GM12874 (cell line): Measurements from ENCODE around the gene OSBPL7.

Source experiments
- TF ChIP-seq, protein P1 (sequence below): IDR thresholded peaks from 2 replicates; pipeline ENCODE4 v1.5.1; 2011; ENCODE audit warnings: low read depth, mild to moderate bottlenecking, control low read depth, low read length, moderate library complexity; ENCODE audit not compliant: insufficient read depth

The OSBPL7 gene

DNA sequence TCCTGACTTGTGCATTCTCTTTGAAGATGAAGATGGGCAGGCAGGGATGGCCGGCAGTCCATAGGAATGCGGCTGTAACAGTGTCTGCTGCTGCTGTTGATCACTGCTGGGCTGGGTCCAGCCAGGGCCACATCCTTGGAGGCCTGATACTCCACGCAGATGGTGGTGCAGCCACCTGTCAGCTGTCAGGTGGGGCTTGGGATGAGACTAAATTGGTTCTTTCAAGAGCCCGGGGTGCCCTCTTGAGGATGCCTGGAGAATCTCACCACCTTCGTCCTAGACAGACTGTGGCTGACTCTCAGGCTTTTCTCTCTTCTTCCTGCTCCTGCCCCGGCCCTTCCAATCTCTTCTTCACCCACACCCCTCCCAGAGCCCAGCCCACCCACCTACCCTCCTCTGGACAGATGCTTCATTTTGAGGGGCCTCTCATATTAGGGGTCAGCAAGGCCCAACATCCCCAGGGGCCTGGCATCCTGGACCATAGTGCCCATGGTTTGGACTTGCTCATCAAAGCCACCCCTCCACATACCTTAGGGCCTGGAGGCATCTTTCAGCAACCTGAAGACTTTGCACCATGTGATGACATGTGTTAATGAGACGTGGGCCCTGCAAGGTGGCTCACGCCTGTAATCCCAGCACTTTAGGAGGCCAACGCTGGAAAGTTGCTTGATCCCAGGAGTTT, 19.1 kb downstream of the OSBPL7 start:
- TF ChIP-seq, protein P1, sequence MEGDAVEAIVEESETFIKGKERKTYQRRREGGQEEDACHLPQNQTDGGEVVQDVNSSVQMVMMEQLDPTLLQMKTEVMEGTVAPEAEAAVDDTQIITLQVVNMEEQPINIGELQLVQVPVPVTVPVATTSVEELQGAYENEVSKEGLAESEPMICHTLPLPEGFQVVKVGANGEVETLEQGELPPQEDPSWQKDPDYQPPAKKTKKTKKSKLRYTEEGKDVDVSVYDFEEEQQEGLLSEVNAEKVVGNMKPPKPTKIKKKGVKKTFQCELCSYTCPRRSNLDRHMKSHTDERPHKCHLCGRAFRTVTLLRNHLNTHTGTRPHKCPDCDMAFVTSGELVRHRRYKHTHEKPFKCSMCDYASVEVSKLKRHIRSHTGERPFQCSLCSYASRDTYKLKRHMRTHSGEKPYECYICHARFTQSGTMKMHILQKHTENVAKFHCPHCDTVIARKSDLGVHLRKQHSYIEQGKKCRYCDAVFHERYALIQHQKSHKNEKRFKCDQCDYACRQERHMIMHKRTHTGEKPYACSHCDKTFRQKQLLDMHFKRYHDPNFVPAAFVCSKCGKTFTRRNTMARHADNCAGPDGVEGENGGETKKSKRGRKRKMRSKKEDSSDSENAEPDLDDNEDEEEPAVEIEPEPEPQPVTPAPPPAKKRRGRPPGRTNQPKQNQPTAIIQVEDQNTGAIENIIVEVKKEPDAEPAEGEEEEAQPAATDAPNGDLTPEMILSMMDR, result peak; percentile 78

DNA sequence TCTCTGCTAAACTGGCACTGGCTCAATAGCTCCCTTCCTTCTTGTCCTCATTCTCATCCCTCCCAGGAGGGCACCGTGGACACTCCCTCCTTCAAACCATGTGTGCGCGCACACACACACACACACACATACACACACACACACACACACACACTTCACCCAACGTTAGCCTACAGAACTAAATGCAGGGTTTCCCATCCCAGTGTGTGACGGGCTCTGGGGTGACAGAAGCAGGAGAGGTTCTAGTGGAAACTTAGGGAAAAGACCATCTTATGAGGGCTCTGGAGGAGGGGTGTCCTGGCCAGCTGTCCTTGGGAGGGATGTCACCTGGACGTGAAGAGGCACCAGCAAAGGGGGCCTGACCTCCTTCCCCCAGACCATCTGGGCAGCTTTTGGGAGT, 19.7 kb downstream of the OSBPL7 start:
- TF ChIP-seq, protein P1, result no peak

DNA sequence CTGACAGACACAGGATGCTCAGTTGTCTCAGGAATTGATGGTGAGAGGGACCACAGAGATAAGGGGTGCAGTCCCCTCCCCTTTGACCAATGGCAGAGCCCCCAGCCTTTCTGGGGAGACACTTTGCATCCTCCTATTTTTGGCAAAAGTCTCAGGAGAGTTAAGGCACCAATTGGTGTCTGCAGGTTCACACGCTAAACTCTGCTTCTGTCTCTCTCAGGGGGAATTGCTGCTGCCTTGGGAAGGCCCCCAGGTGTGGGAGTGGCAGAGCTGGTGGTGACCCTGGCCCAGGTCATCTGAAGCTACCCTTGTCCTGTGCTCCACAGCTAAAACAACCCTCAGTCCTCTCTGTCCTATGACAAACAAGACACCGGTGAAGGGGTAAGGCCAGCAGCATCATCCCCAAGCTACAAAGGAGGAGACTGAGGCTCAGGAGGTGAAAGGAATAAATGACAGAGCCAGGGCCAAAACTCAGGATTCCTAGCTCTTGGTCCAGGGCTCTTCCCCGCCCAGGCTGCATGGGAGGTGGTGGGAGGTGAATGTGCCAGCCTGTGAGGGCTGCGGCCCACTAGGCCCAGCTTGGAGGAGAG, 20.3 kb downstream of the OSBPL7 start:
- TF ChIP-seq, protein P1, result no peak

DNA sequence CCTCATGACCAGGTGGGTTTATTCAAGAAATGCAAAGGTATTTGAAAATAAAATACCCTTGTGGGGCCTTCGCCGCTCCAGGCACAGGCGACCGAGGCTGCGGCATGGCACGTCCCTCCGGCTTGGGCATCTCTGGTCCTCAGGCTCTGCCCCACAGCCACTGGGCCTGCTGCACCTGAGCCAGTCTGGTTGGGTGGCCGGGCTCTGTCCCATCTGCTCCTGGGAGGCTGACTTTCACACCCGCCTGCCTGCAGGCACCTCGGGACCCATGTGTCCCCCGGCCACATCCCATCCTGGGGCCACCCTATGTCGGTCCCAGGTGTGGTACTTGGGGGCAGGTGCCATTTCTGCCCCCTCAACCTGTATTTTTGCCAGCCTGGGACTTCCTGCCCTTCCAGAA, 20.9 kb downstream of the OSBPL7 start:
- TF ChIP-seq, protein P1, result no peak

DNA sequence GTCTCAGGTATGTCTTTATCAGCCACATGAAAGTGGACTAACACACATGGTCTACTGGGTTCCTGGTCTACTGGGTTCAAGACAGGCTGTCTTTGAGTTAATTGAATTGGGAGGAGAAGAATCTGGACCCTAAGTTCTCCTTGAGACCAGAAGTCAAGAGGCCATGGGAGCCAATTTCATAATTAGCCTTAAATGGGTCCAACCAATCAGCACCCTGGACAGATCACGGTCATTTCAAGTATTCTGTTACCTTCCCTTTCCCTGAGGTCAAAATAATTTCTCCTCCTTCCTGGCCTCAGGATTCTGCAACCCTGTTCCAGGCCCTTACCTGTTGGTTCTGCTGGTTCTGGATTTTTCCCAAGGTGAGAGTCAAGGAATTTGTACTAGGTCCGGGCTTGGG, 23.8 kb downstream of the OSBPL7 start:
- TF ChIP-seq, protein P1, result no peak

DNA sequence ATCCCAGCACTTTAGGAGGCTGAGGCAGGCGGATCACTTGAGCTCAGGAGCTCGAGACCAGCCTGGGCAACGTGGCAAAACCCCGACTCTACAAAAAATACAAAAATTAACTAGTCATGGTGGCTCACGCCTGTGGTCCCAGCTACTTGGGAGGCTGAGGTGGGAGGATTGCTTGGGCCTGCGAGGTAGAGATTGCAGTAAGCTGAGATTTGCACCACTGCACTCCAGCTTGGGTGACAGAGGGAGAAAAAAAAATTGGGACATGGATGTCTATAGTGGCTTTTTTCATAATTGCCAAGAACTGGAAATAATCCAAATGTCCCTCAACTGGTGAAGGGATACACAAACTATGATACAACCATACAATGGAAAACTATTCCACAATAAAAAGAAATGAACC, 28.6 kb downstream of the OSBPL7 start:
- TF ChIP-seq, protein P1, result no peak

DNA sequence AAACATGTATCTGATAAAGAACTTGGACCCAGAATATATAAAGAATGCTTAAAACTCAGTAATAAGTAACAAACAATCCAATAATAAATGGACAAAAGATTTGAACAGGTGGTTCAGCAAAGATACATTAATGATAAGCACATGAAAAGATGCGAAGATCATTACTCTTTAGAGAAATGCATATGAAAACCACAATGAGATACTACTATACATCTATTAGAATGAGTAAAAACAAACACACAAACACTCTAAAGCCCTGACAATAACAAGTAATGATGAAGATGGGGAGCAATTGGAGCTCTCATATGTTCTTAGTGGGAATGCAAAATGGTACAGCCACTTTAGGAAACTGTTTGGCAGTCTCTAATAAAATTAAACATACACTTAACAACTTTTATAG, 29.1 kb downstream of the OSBPL7 start:
- TF ChIP-seq, protein P1, result no peak

DNA sequence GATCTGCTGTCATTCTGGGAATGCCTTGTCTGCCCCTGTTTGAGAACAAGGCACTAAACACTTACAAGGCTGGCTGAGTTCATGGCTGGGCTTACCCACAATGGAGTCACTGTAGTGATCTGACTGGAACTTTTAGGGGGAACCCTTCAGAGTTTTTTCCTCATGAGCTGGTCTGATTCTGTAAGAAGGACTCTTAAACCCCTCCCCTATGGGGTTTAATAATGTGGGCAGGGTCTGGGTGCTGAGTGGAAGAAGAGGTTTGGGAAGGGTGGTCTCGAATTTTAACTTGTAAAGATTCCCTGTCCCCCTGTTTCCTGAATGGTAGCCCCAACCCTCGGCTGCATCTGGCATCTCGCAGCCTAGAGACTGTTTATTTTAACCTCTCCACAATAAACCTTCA, 30.6 kb downstream of the OSBPL7 start:
- TF ChIP-seq, protein P1, result no peak
